NOMO-1 treated with DMSO at 0.1 percent for 48 hours (cell line): ENCODE data around the gene IGFBP2.
A peak's percentile ranks its signal among the peaks of the same experiment; 100 is the strongest.
"Not testable (repeated sequence)": the region's sequence is repeated elsewhere in the genome, so short reads cannot be mapped to it uniquely, and the experiment has no call there.

Experiments used
- DNase-seq: peaks from one replicate; lab custom pipeline; 2025; ENCODE audit not compliant: unreplicated experiment; lab: John Stamatoyannopoulos, UW

Gene IGFBP2, protein sequence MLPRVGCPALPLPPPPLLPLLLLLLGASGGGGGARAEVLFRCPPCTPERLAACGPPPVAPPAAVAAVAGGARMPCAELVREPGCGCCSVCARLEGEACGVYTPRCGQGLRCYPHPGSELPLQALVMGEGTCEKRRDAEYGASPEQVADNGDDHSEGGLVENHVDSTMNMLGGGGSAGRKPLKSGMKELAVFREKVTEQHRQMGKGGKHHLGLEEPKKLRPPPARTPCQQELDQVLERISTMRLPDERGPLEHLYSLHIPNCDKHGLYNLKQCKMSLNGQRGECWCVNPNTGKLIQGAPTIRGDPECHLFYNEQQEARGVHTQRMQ

GRCh38 chr2:216632952-216633615 is at the start of gene IGFBP2:
Gene IGFBP2, plus strand, starts transcription at chr2:216633420. Its CDS starts 104 bp downstream, at chr2:216633524.
- peak; percentile 53 for DNase-seq

DNA sequence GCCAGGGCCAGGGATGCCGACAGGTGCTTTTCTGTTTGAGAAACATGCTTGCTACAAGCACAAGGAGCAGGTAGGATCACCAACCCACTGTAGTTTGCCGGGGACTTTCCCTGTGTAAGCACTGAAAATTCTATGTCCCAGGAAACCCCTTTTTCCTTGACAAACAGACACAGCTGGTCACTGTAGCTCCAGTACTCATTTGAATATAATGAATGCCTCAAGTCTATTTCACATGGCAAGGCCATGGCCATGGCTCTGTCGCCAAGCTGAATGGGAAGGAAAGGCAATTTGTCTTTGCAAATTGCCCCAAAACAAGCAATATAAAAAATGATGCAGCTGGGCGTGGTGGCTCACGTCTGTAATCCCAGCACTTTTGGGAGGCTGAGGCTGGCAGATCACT is 49.6 kb upstream of the IGFBP2 start:
- DNase-seq = no peak

DNA sequence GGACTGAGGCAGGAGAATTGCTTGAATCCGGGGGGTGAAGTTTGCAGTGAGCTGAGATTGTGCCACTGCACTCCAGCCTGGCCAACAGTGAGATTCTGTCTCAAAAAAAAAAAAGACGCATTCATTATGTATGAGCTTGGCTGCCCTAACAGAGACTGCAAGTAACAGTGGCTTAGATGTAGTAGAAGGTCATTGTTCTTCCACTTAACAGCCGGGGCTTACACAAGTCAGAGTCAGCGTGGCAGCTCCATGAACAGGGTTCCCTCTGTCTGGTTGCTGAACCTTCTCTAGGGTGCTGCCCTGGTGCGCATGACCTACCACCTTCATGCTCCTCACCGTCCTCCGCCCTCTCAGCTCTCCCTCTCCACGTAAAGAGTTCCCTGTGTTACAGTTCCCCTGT is 49.1 kb upstream of the IGFBP2 start:
- no peak for DNase-seq

DNA sequence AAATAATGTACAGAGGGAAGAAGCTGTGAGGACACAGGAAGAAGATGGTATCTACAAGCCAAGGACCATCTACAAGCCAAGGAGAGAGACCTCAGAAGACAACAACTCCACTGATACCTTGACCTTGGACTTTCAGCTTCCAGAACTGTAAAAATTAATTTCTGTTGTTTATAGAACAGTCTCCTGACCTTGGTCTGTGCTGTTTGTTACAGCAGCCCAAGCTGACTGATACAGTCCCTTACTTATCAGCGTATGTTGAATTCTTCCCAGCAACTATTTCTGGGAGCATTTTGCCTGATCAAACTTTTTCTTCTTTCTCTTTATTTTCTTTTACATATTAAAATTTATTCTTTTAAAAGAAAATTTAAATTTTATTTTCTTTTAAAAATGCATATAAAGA is 47.8 kb upstream of the IGFBP2 start:
- no peak for DNase-seq

DNA sequence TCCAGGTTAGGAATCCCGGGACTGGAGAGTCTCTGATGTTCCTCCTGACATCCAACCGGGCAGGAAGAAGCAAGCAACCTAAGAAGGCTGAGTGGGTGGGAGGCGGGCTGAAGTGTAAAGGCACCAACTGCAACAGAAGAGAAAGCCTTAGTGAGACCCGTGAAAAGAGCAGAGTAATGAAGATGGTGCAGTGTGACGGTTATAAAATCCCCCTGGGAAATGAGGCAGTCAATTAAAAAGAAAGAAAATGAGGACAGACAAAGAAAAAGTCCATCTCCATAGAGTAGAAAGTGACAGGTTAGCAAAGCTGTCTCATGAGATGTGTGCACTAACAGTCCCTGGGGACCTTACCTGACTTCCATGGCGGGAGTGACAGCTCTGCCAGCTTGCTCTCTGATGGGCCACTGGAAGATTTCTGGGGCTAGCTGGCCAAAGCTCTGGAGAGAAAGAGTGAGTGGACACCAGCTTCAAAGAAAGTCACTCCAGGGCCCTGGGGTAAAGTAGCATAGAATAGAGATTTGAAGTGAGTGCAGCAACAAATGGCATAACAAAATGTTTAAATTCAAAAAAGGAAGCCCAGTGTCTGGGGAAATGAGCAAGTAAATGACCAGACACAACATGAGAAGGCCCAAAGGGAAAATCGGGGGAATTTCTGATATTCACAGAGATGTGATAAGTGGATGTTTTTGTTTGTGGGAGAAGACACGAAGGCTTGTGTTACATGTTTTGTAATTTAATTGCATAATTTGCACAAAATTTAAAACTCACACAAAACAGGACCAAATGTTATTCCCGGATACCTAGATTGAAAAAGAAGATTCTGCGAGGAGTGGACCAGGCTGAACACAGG is 44.1 kb upstream of the IGFBP2 start:
- no peak for DNase-seq

DNA sequence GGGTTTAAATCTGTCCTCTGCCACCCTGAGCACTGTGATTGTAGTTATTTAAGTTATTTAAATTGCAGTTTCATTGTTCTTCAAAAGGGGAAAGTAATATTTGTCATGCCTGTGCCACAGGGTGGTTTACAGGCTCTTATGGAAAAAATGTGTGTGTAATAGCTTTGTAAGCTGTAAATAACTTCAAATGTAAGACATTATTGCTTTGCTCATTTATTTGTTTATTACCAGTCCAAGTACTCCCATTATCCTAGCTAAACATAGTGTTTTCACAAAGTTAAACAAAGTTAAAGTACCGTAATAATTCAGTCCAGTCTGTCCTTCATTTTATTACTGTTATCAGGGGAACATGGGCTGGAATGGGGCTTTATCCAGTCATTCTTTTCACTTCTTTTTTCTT is 43.4 kb upstream of the IGFBP2 start:
- DNase-seq = no peak

DNA sequence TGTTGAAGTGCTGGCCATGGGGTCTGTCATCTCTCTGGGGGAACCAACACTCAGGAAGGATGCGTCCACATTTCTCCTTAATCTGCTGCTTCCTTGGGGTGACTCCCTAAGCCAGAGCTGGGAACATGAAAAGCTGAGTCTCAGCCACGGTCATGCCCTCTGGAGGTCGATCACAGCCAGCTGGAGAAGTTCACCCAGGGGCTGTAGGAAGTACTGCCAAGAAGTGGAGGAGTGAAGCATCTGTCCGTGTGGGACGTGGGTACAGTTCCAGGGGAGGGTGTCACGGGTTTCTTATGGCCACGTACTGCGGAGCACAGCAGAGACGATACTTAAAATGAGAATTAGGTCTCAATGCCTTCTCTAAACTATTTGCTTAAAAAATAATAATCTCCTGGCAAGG is 42.4 kb upstream of the IGFBP2 start:
- DNase-seq = no peak

- DNase-seq = no peak
Measured at GRCh38 chr2:216591480-216591879, 41.7 kb upstream of the IGFBP2 start.

DNA sequence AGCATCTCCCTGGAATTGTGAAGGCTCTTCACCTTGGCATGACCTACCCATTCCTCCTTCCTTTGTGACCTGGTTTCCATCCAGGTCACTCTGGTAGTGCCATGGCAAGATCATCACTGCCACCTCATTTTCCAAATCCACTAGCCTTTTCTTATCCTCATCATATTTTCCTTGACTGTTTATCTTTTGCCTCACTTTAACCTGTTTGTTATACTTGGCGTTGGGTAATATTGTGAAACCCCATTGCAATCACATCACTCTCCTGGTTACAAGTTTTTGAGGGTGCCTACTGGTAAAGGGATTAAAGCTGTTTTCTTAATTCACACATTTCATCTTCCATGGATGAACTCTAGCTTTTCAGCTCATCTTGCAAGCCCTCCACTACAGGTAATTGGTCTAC is 39.1 kb upstream of the IGFBP2 start:
- no peak for DNase-seq

DNA sequence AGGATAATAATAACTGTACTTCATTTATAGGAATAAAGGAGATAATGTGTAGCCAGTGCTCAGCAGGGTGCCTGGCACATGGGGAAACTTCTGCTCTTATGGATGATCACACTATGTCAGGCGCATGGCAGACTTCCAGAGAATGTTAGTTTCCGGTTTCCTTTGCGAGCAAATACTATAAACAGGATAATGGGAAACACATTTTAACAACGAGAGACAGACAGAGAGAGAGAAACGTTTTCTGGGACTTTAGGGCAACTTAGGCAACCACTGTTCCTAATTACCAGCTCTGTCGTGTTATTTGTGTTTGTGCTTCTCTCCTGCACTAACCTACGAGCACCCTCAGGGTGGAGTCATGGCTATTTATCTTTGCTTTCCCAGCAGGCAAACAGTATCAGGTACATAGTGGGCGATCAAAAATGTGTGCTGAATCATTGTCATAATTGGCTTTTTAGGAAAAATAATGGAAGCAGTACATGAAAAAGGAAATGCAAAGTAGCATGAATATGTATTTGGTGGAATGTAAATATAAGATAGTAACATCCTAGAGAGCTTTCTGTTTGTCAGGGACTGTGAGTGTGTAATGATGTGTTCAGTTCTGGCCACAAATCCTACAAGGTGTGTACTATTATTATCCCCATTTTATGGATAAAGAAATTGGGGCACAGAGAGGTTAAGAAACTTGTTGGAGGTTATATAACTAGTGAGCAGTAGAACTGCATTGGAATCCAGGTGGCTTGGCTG is 36.8 kb upstream of the IGFBP2 start:
- DNase-seq = no peak

DNA sequence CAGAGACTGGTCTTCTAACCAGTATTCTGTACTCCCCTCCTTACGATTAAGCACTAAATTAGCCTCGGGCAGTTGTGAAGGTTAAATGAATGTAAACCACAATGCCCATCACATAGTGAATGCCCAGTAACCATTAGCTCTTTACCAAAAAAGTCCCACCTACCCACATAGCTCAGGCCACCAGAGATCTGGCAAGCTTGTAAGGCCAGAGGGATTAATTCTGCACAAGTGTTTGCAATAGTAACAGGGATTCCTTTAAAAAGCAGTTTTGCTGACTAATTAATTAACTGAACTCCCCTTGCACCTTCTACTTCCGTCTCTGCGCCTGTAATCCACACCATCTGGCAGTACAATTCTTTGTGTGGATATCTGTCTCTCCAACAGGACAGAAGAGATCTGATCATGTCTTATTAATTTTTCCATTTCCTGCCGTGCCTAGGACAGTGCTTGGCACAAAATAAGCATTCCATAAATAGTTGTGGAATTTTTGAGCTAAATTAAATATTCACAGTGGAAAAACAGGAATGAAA is 36.2 kb upstream of the IGFBP2 start:
- DNase-seq = no peak

- DNase-seq = not testable (repeated sequence)
Measured at GRCh38 chr2:216597825-216598224, 35.4 kb upstream of the IGFBP2 start.

DNA sequence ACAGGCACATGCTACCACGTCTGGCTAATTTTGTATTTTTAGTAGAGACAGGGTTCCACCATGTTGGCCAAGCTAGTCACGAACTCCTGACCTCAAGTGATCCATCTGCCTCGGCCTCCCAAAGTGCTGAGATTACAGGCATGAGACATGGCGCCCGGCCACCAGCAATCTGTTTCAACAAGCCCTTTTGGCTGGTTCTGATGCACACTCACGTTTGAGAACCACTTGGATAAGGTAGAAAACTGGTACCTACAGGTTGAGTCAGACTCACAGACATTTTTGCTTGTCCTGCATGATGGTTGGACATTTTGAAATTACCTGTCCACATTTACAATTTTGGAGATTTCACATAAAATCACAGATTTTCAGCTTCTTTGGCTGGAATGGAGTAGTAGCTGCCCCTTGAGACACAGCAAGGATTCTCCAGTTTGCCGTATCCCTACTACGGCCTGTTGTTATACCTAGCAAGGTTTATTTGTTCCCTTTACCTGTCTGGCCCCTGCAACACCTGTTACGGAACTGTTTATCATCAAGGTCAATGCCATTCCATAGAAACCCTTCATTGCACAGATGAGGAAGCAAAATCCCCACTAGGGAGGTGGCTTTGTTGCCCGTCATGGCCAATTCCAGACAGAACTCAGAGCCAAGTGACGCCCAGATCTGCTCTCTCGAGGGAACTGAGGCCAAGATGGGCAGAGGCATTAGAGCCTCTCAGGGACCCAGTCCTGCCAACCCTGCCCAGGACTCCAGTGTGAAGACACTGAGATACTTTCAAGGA is 31.4 kb upstream of the IGFBP2 start:
- no peak for DNase-seq

GRCh38 chr2:216603010-216603883 is 30.0 kb upstream of the IGFBP2 start:
- DNase-seq = no peak

GRCh38 chr2:216603884-216604245 is 29.4 kb upstream of the IGFBP2 start:
- DNase-seq = no peak

DNA sequence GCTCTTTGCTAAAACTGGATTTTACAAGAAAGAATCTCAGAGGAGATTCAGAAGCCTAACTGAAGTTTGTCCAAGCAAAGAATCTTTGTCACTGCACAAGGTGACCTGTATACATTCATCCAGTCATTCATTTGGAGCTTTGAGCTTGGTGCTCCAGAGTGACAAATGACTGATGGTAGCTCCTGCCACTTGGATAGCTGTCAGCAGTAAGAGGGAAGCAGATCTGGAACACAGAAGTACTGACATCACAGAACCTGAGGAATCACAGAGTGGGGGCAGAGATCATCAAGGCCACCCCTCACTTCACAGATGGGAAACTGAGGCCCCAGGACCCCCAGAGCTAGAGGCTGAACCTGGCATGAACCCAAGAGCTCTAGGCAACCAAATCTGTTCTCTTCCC is 28.8 kb upstream of the IGFBP2 start:
- no peak for DNase-seq

DNA sequence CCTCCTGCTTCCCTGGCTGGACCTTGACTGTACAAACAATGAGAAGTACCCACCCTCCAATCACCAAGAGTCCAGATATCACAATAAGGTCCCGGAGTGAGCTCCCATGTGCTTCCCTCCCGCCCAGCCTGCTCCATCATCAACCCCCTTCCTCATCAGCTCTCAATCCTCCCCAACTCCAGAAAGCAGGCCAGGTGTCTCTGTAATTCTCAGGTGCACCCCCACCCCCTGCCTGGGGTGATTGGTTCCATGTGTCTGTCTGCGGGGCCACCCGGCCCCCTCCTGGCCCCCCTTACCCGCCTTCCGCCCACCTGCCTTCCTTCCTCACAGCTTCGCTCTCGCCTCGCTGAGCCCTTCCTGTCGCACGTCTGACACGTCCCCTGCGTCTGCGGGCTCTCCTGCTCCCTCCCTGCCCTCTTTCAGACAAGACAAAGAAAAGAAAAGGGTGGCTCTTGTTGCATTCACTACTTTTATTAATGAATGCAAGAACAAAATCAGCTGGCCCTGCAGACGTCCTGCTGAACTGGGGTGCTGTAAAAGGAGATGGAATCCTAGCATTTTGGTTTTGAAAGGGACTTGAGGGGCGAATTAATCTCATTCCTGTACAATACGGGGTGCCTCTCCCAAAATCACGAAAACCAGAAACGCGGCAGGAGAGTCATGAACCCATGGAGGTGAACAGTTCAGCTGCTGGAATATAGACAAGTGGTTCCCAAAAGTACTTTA is 26.5 kb upstream of the IGFBP2 start:
- DNase-seq = no peak

DNA sequence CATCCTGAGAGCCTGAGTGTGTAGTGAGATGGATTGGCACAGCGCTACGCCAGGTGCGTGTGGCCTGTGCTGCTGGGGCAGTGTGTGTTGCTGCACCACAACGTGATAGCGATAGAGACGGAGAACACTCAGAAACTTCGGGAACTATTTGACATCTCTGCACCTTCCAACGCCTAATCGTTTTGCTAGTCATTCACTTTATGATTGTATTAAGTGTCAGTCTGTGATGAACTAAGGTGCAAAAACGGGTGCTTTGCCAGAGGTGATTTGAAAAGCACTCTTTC is 26.0 kb upstream of the IGFBP2 start:
- no peak for DNase-seq

DNA sequence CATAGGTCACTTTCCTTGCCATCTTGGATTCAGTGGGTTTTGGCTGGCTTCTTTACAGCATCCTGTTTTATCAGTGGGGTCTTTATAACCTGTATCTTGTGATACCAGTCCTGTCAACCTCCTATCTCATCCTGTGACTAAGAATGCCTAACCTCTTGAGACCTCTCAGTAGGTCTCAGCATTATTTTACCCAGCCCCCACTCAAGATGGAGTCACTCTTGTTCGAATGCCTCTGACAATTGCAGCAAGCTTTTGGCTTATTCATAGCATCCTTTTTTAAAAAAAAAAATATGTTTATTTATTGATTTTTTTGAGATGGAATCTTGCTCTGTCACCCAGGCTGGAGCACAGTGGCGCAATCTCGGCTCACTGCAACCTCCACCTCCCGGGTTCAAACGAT is 24.7 kb upstream of the IGFBP2 start:
- DNase-seq = no peak
